ENCODE results near the gene USP43.
"Not testable (repeated sequence)": the region's sequence is repeated elsewhere in the genome, so short reads cannot be mapped to it uniquely, and the experiment has no call there.

The USP43 gene

DNA sequence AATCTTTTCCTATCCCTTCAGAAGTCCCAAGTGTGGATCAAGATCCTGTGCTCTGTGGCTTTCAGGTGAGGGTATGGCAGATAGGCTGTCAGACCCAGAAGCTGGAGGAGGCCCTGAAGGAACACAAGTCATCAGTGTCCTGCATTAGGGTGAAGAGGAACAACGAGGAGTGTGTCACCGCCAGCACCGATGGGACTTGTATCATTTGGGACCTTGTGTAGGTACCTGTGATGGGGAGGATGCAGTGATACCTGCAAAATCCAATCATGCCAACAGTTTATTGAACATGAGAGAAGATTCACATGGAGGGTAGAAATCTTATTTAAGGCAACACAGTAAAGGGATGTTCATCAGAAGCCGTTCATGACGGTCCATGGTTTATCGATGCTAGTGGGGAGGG is 10.0 kb upstream of the USP43 start:
- DNase-seq: no peak
- no peaks in the 10 kb centered on the region for H3K79me2 ChIP-seq (ENCODE audit: low read length)
- no peaks in the 10 kb centered on the region for H3F3A ChIP-seq (ENCODE audit: insufficient read depth, low read length)
- H3K9me2 ChIP-seq (replicated peaks; ENCODE audit: insufficient read depth, low read length): no peaks in the 10 kb centered on the region
- H3K36me3 ChIP-seq (replicated peaks; ENCODE audit: insufficient read depth, low read length): no peaks in the 10 kb centered on the region
- H3K9me3 ChIP-seq (replicated peaks; ENCODE audit: insufficient read depth, low read length): no peaks in the 10 kb centered on the region
- H3K27me3 ChIP-seq (replicated peaks; ENCODE audit: insufficient read depth, low read length): no peaks in the 10 kb centered on the region
- TF ChIP-seq EZH2 (optimal IDR thresholded peaks at IDR 0.05; ENCODE audit: low read depth, low read length) (no peak), CTCF (IDR thresholded peaks at IDR 0.05; ENCODE audit: low read length) (no peak), EZH2phosphoT487 (IDR thresholded peaks at IDR 0.05; ENCODE audit: low read length) (no peak)
- H3K4me3 ChIP-seq (ENCODE audit: low read length): no peak overlapping the region
- no peak overlapping the region for H3K9ac ChIP-seq (ENCODE audit: low read length)
- H4K20me1 ChIP-seq (ENCODE audit: insufficient read depth, low read length): no peaks in the 10 kb centered on the region
- H3K4me2 ChIP-seq (ENCODE audit: low read depth, low read length): no peak overlapping the region
- H3K27ac ChIP-seq (ENCODE audit: low read length): no peak overlapping the region
- no peak overlapping the region for H2AFZ ChIP-seq (ENCODE audit: low read length)
- no peaks in the 10 kb centered on the region for H3K4me1 ChIP-seq (ENCODE audit: low read length)

DNA sequence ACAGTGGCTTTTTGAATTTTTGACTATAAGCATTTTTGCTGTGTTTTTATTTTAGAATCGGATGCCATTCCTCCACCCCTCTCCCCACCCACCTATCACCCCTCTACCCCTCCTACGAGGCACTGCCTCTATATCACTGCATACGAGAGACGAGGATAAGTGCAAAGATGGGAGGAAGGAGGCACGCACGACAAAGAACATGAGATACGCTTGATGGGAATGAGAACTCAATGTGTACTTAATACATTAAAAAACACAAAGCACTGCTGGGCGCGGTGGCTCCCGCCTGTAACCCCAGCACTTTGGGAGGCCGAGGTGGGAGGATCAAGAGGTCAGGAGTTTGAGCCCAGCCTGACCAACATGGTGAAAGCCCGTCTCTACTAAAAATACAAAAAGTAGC is 8.8 kb upstream of the USP43 start:
- H3K9me3 ChIP-seq (replicated peaks; ENCODE audit: insufficient read depth, low read length): no peaks in the 10 kb centered on the region
- H4K20me1 ChIP-seq (ENCODE audit: insufficient read depth, low read length): no peaks in the 10 kb centered on the region
- no peaks in the 10 kb centered on the region for H3K9me2 ChIP-seq (replicated peaks; ENCODE audit: insufficient read depth, low read length)
- H3K79me2 ChIP-seq (ENCODE audit: low read length): no peaks in the 10 kb centered on the region
- no peak overlapping the region for H3K9ac ChIP-seq (ENCODE audit: low read length)
- no peak overlapping the region for H3K27ac ChIP-seq (ENCODE audit: low read length)
- H3K4me3 ChIP-seq (ENCODE audit: low read length): no peak overlapping the region
- H3K36me3 ChIP-seq (replicated peaks; ENCODE audit: insufficient read depth, low read length): no peaks in the 10 kb centered on the region
- H2AFZ ChIP-seq (ENCODE audit: low read length): no peak overlapping the region
- no peak overlapping the region for H3K4me2 ChIP-seq (ENCODE audit: low read depth, low read length)
- no peak for DNase-seq
- H3F3A ChIP-seq (ENCODE audit: insufficient read depth, low read length): no peaks in the 10 kb centered on the region
- H3K4me1 ChIP-seq (ENCODE audit: low read length): no peaks in the 10 kb centered on the region
- no peaks in the 10 kb centered on the region for H3K27me3 ChIP-seq (replicated peaks; ENCODE audit: insufficient read depth, low read length)
- TF ChIP-seq EZH2phosphoT487 (IDR thresholded peaks at IDR 0.05; ENCODE audit: low read length): no peak
- TF ChIP-seq EZH2 (optimal IDR thresholded peaks at IDR 0.05; ENCODE audit: low read depth, low read length): no peak

- not testable (repeated sequence) for H3K4me3 ChIP-seq (ENCODE audit: low read length); H3K4me1 ChIP-seq (ENCODE audit: low read length); H3K9ac ChIP-seq (ENCODE audit: low read length); H3K79me2 ChIP-seq (ENCODE audit: low read length); H4K20me1 ChIP-seq (ENCODE audit: insufficient read depth, low read length); H3K9me2 ChIP-seq (replicated peaks; ENCODE audit: insufficient read depth, low read length); H3K4me2 ChIP-seq (ENCODE audit: low read depth, low read length); H3K27ac ChIP-seq (ENCODE audit: low read length); H3F3A ChIP-seq (ENCODE audit: insufficient read depth, low read length); DNase-seq; H2AFZ ChIP-seq (ENCODE audit: low read length); H3K36me3 ChIP-seq (replicated peaks; ENCODE audit: insufficient read depth, low read length); H3K9me3 ChIP-seq (replicated peaks; ENCODE audit: insufficient read depth, low read length); H3K27me3 ChIP-seq (replicated peaks; ENCODE audit: insufficient read depth, low read length)
Measured at GRCh38 chr17:9640388-9640787, 4.9 kb upstream of the USP43 start.

DNA sequence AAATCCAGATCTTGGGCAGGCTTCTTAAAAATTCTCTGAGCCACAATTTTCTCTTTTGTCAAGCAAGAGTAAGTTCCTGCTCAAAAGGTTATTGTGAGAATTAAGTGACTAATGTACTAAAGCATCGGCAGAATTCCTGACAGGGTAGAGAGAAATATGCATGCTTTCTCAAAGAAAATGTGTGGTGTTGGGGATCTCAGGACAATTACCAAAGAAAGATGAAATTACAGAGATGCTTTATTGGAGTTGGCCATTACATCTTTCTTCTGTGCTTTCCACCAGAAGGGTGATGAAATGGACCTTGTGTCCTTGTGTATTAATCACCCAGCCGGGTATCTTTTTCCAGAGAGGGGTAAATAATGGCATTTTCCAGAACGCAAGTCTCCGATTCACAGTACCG is 1.7 kb upstream of the USP43 start:
- no peak overlapping the region for H3K4me2 ChIP-seq (ENCODE audit: low read depth, low read length)
- H3K27ac ChIP-seq (ENCODE audit: low read length): no peak overlapping the region
- no peaks in the 10 kb centered on the region for H3K36me3 ChIP-seq (replicated peaks; ENCODE audit: insufficient read depth, low read length)
- peaks cover 7% of the 10 kb centered on the region for H3K27me3 ChIP-seq (replicated peaks; ENCODE audit: insufficient read depth, low read length)
- TF ChIP-seq EZH2 (optimal IDR thresholded peaks at IDR 0.05; ENCODE audit: low read depth, low read length) (no peak), CTCF (IDR thresholded peaks at IDR 0.05; ENCODE audit: low read length) (no peak), EZH2phosphoT487 (IDR thresholded peaks at IDR 0.05; ENCODE audit: low read length) (no peak)
- H4K20me1 ChIP-seq (ENCODE audit: insufficient read depth, low read length): no peaks in the 10 kb centered on the region
- DNase-seq: no peak
- H3F3A ChIP-seq (ENCODE audit: insufficient read depth, low read length): no peaks in the 10 kb centered on the region
- H3K9me2 ChIP-seq (replicated peaks; ENCODE audit: insufficient read depth, low read length): no peaks in the 10 kb centered on the region
- no peak overlapping the region for H3K9ac ChIP-seq (ENCODE audit: low read length)
- no peak overlapping the region for H3K4me3 ChIP-seq (ENCODE audit: low read length)
- no peaks in the 10 kb centered on the region for H3K4me1 ChIP-seq (ENCODE audit: low read length)
- H2AFZ ChIP-seq (ENCODE audit: low read length): no peak overlapping the region
- H3K79me2 ChIP-seq (ENCODE audit: low read length): no peaks in the 10 kb centered on the region
- no peaks in the 10 kb centered on the region for H3K9me3 ChIP-seq (replicated peaks; ENCODE audit: insufficient read depth, low read length)

Measured in MM.1S (cell line).